ENCODE data around the gene TMEM38A.

GRCh38 chr19:16619457-16619856 lies 41.5 kb upstream of the TMEM38A start:
- TF ChIP-seq CTCF (conservative IDR thresholded peaks at IDR 0.05 in 1 of 2, IDR thresholded peaks at IDR 0.05 in 1 of 2; ENCODE audit: extremely low read depth in 1 of 2, insufficient read depth in 1 of 2, low read depth in 1 of 2, low read length in 2 of 2) (no peak), EZH2 (IDR thresholded peaks at IDR 0.05; ENCODE audit: borderline replicate concordance, low read length) (no peak)
